Neural crest cell (in vitro differentiated cells): ENCODE measurements around the gene MSN. TPM values are rescaled to one million over a fixed set of nuclear protein-coding genes. Genes with fewer than 3 reads are reported as not detected.
"Not testable (repeated sequence)": the region's sequence is repeated elsewhere in the genome, so short reads cannot be mapped to it uniquely, and the experiment has no call there.

ENCODE experiments used
- DNase-seq: peaks from one replicate; pipeline ENCODE4 v3.0.0; 2021; ENCODE audit warnings: low read depth, mixed read lengths, low spot score
- H3K27ac Mint-ChIP-seq: one replicate; pipeline ENCODE4 v1.8.0; 2021; ENCODE audit warnings: mild to moderate bottlenecking, mixed read lengths; ENCODE audit not compliant: unreplicated experiment
- H3K27me3 Mint-ChIP-seq: 2 replicates; pipeline ENCODE4 v1.8.0; 2021; ENCODE audit warnings: low read depth, mild to moderate bottlenecking, mixed read lengths
- H3K36me3 Mint-ChIP-seq: 2 replicates; pipeline ENCODE4 v1.8.0; 2021; ENCODE audit warnings: low read depth, mild to moderate bottlenecking, mixed read lengths
- H3K4me1 Mint-ChIP-seq: 2 replicates; pipeline ENCODE4 v1.8.0; 2021; ENCODE audit warnings: mixed read lengths
- H3K4me3 Mint-ChIP-seq: one replicate; pipeline ENCODE4 v1.8.0; 2021; ENCODE audit warnings: mild to moderate bottlenecking, mixed read lengths
- H3K9me3 Mint-ChIP-seq: 2 replicates; pipeline ENCODE4 v1.8.0; 2021; ENCODE audit warnings: mixed read lengths
- CTCF ChIP-seq: fragments of 200-600 bp; sonication (generic); conservative IDR thresholded peaks from 2 replicates; pipeline ENCODE4 v1.5.0; 2021; ENCODE audit warnings: antibody characterized with exemption, mild to moderate bottlenecking
- total RNA-seq: library from RNA; stranded (reverse); gene quantifications from 2 replicates; pipeline ENCODE4 v1.2.1, GENCODE V29; 2021

Gene MSN
- total RNA-seq, 1 donor from 2014 or later, result 184 TPM

GRCh38 chrX:65635822-65636221 lies 31.6 kb upstream of the MSN start:
- Mint-ChIP-seq H3K27me3 (no peaks in the 10 kb centered on the region), H3K27ac (no peak overlapping the region), H3K4me3 (no peak overlapping the region), H3K36me3 (no peaks in the 10 kb centered on the region), H3K4me1 (no peaks in the 10 kb centered on the region), H3K9me3 (peaks cover 3% of the 10 kb centered on the region)
- DNase-seq, result no peak
- no peak for TF ChIP-seq CTCF

- H3K36me3 Mint-ChIP-seq, H3K27me3 Mint-ChIP-seq, H3K4me1 Mint-ChIP-seq, H3K9me3 Mint-ChIP-seq, DNase-seq, H3K4me3 Mint-ChIP-seq, H3K27ac Mint-ChIP-seq: not testable (repeated sequence)
Observed at GRCh38 chrX:65636261-65636660, 31.2 kb upstream of the MSN start.

- H3K36me3 Mint-ChIP-seq, result no peaks in the 10 kb centered on the region
Observed at GRCh38 chrX:65637335-65637734, 30.1 kb upstream of the MSN start.

GRCh38 chrX:65642914-65643491 lies 24.5 kb upstream of the MSN start:
- no peak for TF ChIP-seq CTCF
- Mint-ChIP-seq H3K9me3 (no peaks in the 10 kb centered on the region), H3K27ac (no peak overlapping the region), H3K27me3 (no peaks in the 10 kb centered on the region), H3K4me1 (peaks cover 8% of the 10 kb centered on the region), H3K4me3 (no peak overlapping the region), H3K36me3 (no peaks in the 10 kb centered on the region)
- no peak for DNase-seq

More at GRCh38 chrX:65637335-65637734, 30.1 kb upstream of the MSN start:
- H3K4me1 Mint-ChIP-seq, result no peaks in the 10 kb centered on the region
- DNase-seq, result no peak
- no peak for TF ChIP-seq CTCF
- no peaks in the 10 kb centered on the region for H3K9me3 Mint-ChIP-seq
- no peak overlapping the region for H3K27ac Mint-ChIP-seq
- no peaks in the 10 kb centered on the region for H3K27me3 Mint-ChIP-seq
- H3K4me3 Mint-ChIP-seq, result no peak overlapping the region

- no peak for DNase-seq
- no peak overlapping the region for H3K4me3 Mint-ChIP-seq
- H3K27ac Mint-ChIP-seq, result no peak overlapping the region
- H3K36me3 Mint-ChIP-seq, result no peaks in the 10 kb centered on the region
- H3K27me3 Mint-ChIP-seq, result no peaks in the 10 kb centered on the region
- peaks cover 8% of the 10 kb centered on the region for H3K4me1 Mint-ChIP-seq
- no peak for TF ChIP-seq CTCF
- no peaks in the 10 kb centered on the region for H3K9me3 Mint-ChIP-seq
Observed at GRCh38 chrX:65643531-65644052, 23.9 kb upstream of the MSN start.

- no peak overlapping the region for H3K27ac Mint-ChIP-seq
- H3K27me3 Mint-ChIP-seq, result no peaks in the 10 kb centered on the region
- TF ChIP-seq CTCF, result no peak
- H3K36me3 Mint-ChIP-seq, result no peaks in the 10 kb centered on the region
- H3K4me3 Mint-ChIP-seq, result no peak overlapping the region
- H3K9me3 Mint-ChIP-seq, result no peaks in the 10 kb centered on the region
- DNase-seq, result no peak
- H3K4me1 Mint-ChIP-seq, result peaks cover 8% of the 10 kb centered on the region
Observed at GRCh38 chrX:65644621-65645289, 22.7 kb upstream of the MSN start.
